Cardiac septum (tissue), 1 donor: ENCODE data around the gene DHCR24. TPM values are rescaled to one million over a fixed set of nuclear protein-coding genes. Genes with fewer than 3 reads are reported as not detected.
"Not testable (repeated sequence)": the region's sequence is repeated elsewhere in the genome, so short reads cannot be mapped to it uniquely, and the experiment has no call there.

ENCODE experiments used
- DNase-seq: peaks from one replicate; pipeline ENCODE4 v3.0.0-alpha.2; 2020; ENCODE audit warnings: low spot score
- intact Hi-C: fragments of 100-400 bp; cut with DNase I; formaldehyde crosslinking; loops from one replicate; pipeline ENCODE4 v1.14.0; 2022
- total RNA-seq: library from RNA; stranded (reverse); fragmentation: NEBNext Ultra II Directional; extraction: Animal tissue kit (Norgen Biotek cat#: 25700); gene quantifications from one replicate; pipeline ENCODE4 v1.2.1, GENCODE V29; 2021
- donor health status: DM: no; HTN: no; CAD: no.

DHCR24 gene
- total RNA-seq, 1 donor from 2014 or later, result 40.3 TPM

DNA sequence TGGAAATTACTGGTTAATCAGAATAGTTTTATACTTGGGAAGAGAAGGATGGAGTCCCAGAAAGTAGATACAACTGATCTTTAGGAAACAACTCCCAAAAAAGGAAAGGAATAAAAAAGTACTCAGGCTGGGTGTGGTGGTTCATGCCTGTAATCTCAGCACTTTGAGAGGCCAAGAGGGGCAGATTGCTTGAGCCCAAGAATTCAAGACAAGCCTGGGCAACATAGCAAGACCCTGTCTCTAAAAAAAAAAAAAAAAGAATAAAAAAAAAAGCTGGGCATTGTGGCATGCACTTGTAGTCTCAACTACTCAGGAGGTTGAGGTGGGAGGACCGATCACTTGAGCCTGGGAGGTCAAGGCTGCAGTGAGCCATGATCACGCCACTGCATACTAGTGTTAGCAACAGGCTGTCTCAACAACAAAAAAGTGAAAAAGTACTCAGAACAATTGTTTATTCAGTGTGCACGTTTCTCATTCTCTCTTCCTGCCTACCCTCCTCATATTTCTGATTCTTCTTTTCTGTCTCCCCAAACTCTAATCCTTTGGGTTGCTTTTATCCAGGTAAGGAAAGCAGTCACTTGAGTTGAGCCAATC lies 2.2 kb upstream of the DHCR24 start:
- intact Hi-C loops, result loop anchor here (5.0 kb wide), 1 partner anchor 58 kb away; no protein-coding TSS in a partner anchor
- DNase-seq, result no peak

DNA sequence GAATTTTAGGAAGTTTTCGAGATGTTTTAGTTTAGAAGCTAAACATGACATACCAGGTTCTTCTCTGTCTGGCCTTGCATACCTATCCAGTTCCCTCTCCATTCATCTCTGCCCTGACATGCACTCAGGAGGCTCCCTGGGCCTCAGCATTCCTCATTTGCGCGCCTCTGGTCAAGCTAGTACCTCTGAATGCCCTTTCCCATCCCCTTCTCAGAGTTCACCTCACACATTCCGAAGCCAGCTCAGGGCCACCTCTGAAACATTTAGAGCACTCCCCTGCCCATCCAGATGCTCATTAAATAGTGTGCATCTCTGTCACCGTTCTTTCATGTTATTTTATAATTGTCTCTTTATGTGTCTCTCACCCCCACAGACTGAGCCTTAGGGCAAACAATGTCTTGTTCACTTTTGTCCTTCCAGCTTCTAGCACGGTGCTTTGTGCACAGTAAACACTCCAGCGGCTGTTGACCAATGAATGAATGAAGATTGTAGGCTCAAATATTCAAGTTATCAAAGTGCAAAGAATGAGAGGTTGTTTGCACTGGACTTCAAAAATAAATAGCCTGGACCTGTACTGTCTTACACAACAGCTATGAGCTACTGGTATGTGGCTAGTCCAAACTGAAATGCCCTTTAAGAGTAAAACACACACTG lies 1.2 kb upstream of the DHCR24 start:
- intact Hi-C loops, result loop anchor here (5.0 kb wide), 1 partner anchor 59 kb away; no protein-coding TSS in a partner anchor
- no peak for DNase-seq

DNA sequence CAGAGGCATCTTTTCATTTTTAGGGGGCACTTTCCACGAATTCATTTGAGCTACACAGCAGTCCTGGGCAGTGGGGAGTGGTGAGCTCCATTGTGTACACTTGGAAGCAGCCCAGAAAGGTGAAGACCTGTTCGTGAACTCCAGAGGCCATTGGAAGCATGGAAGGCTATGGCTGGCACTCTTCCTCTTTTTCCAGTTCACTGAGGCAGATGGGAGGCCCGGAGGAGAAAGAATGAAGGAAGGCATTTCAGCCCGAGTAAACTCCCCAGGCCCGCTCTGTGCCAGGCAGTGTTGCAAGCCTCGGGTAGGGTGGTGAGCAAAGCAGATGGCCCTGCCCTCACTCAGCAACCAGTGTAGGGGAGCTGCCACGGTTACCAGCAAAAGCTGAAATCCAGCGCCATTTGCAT lies 673 bp upstream of the DHCR24 start:
- intact Hi-C loops, result loop anchor here (5.0 kb wide), 1 partner anchor 60 kb away; no protein-coding TSS in a partner anchor
- DNase-seq, result no peak

DNA sequence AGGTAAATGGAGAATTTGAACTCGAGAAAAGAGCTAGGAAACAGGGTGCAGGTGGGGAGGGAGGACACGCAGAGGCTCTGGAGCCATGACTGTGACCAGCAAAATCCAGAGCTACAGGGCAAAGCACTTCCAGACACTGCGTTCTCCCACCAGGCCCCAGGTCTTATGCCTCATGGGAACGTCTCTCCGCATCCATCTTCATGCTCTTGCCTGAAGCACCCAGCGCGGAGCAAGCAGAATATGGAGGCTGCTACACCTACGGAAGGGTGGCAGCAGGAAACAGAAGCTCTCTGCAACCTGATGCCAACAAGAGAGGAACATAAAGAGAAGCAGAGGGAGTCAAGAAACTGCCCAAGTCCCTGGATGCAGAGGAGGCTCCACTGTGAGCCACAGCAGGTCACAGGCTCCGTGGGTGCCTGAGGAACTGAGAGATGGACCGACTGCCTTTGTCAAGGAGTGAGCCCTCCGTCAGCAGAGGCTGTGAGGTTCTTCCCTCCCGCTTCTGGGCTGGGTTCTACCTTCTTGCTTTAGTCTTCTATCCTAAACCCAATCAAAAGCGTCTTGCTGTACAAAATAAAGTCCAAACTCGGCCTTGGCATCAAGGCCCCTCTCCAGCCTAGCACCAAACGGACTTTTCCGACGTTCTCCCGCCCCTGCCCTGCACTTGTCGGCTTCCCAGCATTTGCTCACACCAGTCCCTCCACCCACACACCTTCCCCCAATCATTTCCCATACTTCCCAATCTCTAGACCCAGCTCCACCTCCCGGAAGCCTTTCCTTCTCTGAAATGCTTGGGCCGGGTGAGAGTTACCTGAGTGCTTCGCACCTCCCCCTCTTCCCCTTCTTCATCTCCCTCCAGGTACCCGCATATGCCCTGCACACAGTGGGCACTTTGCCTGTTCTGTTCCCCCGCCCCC lies 930 bp downstream of the DHCR24 start:
- DNase-seq, result no peak
- intact Hi-C loops, result loop anchor here (5.0 kb wide), 1 partner anchor 61 kb away; no protein-coding TSS in a partner anchor

DNA sequence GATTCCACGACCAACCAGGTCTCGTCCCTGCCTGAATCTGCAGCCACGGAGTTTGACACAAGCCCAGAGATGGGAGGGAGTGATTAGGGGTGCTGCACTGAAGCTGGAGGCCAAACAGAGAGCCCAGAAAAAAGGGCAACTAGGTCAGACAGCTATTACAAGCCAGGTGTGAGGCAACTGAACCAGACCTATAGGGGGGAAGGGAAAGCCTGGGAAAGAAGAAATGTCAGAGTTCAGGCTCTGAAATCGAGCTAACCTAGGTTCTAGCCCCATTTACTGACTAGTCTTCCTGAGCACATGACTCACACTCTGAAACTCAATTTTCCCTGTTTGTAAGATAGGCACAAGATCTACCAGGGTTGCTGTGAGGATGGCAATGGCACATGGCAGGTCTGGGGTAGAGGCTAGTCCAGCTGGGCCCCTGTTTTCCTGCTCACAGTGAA lies 1.7 kb downstream of the DHCR24 start:
- intact Hi-C loops, result loop anchor here (5.0 kb wide), 1 partner anchor 62 kb away; no protein-coding TSS in a partner anchor
- DNase-seq, result no peak

DNA sequence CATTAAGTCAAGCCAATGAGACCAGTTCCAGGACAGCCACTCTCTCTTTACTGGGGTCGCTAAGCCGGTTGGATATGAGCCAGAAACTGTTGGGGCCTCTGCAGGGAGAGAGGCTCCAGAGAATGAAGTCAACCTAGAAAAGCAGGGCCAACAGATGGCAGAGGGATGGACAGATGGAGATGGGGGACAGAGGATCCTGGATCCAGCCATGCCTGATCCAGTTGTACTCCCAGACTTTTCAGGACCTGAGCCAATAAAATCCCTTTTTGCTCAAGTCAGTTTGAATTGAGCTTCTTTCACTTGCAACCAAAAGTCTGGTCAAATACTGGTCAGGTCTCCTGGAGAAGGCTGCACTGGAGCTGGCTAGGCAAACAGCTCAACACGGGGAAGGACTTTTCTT lies 2.2 kb downstream of the DHCR24 start:
- intact Hi-C loops, result loop anchor here (5.0 kb wide), 1 partner anchor 63 kb away; no protein-coding TSS in a partner anchor

DNA sequence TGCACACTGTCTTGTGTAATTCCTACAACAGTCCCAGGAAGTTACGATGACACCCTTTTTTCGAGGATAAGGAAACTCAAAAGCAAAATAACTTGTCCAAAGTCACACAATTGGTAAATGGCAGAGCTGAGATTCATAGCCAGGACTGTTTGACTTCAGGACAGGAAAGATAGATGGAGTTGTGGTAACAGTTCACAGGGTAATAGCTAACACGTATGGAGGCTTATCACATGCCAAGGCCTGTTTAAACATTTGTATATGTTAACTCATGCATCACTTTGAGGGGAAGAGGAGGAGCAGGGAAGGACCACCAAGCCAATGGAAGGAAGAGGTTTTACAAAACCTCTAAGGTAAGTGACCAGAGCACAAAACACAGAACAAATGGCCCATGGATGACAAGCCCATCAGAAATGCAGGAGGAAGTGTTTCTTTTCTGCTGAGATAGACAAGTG lies 2.8 kb downstream of the DHCR24 start:
- intact Hi-C loops, result no loop called here
- no peak for DNase-seq

More for the DNA sequence above, 2.2 kb downstream of the DHCR24 start:
- DNase-seq, result no peak

DNA sequence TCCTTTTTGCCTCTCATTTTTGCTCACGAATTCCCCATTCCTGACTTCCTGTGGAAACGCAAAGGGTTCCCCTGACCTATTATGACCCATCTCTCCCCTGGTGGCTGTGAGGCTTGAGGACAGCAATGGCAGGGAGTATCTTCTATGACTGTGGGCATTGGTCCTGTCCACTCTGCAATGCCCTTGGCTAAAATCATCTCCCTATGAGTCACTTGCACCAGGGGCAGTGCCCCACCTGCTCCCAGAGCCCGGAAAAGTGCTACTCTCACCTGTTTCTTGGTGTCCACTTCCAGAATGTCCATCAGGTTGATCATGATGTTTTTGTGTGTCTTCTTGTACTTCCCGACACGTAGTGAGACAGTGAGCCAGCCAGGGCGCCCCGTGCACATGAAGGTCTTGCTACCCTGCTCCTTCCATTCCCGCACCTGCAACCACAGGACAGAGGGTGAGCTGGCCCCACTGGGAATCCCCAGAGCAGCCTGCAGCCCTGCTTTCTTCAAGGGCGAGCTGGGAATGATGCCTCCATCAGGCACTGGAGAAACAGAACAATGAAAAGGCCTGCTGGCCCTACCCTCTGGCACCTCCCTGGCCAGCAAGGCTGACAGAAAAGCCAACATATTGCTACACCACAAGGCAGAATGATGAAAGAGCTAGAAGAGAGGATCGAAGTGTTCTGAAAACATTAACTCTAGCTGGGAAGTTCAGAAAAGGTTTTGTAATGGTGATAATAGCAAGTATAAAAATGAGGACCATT lies 3.5 kb downstream of the DHCR24 start:
- DNase-seq, result no peak
- intact Hi-C loops, result no loop called here

DNA sequence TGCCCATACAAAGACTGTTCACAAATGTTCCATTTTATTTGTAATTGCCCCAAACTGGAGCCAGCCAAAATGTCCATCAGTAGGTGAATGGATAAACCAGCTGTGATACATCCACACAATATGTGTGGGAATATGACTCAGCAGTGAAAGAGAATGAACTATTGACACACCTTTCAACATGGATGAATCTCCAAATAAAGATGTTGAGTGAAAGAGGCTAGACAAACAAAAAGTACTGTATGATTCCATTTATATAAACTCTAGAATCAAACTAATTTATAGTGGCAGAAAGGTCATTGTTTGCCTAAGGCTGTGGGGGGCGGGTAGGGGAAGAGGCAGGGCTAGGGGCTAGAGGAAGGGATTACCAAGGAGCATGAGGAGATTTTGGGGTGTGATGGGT lies 4.5 kb downstream of the DHCR24 start:
- intact Hi-C loops, result no loop called here
- DNase-seq, result no peak

DNA sequence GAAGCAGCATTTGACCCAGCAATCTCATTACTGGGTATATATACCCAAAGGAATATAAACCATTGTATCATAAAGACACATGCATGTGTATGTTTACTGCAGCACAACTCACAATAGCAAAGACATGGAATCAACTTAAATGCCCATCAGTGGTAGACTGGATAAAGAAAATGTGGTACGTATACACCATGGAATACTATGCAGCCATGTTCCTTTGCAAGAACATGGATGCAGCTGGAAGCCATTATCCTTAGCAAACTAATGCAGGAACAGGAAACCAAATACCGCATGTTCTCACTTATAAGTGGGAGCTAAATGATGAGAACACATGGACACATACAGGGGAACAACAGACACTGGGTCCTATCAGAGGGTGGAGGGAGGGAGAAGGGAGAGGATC lies 5.4 kb downstream of the DHCR24 start:
- intact Hi-C loops, result not testable (repeated sequence)

DNA sequence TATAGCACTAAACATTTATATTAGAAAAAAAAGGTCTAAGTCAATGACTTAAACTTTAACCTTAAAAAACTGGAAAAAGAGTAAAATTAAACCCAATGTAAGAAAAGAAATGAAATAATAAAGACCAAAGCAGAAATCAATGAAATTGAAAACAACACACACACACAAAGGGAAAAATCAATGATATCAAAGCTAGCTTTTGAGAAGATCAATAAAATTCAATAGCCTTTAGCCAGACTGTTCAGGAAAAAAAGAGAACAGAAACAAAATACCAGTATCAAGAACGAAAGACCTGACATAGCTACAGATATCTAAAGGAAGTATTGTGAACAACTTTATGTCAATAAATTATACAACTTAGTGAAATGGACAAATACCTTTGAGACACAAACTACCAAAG lies 7.1 kb downstream of the DHCR24 start:
- intact Hi-C loops, result no loop called here
- DNase-seq, result no peak

More for the DNA sequence above, 5.4 kb downstream of the DHCR24 start:
- DNase-seq, result not testable (repeated sequence)

DNA sequence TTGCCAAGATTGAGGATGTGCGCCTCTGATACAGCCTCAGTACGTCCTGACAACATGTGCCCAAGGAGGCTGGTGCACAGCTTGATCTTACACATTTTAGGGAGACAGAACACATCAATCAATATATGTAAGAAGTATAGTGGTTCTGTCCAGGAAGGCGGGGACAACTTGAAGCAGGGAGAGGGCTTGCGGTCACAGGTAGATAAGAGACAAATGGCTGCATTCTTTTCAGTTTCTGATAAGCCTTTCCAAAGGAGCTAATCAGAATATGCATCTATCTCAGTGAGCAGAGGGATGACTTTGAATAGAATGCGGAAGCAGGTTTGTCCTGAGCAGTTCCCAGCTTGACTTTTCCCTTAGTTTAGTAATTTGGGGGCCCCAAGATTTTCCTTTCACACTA lies 10.2 kb downstream of the DHCR24 start:
- no peak for DNase-seq
- intact Hi-C loops, result no loop called here

DNA sequence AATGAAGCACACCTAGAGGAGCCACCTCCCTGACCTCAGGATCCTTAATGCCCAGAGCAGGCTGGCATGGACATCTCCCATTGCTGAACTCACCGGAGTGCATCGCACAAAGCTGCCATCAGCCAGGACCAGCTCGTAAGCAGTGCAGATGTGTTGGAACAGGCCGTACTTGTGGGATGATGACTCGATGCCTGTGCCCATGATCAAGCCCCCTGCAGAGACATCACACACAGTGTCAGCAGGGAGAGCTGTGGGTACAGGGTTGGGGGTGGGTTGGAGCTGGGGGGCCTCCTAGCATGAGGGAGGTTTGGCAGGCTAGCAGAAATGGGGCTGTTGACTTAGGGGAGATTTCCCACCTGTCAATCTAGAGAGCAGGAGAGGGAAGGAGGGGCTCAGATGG lies 12.0 kb downstream of the DHCR24 start:
- intact Hi-C loops, result no loop called here
- DNase-seq, result no peak

DNA sequence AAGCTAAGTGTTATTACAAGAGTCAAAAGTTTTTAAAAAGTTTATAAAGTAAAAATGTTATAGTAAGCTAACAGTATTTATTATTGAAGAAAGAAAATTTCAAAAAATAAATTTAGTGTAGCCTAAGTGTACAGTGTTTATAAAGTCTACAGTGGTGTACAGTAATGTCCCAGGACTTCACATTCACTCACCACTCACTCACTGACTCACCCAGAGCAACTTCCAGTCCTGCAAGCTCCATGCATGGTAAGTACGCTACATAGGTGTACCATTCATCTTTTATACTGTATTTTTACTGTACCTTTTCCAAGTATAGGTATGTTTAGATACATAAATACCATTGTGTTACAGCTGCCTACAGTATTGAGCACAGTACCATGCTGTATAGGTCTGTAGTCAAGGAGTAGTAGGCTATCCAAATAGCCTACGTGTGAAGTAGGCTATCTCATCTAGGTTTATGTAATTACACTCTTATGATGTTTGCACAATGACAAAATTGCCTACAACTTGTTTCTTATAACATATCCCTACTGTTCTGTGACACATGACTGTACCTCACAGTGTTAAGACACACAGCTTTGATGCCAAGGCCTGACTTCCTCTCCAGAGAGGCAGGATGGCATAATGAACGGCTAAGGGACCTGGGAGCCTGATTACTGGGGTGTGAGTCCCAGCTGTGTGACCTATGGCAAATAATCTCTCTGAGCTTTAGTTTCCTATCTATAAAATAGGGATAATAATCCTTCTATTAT lies 12.7 kb downstream of the DHCR24 start:
- intact Hi-C loops, result no loop called here
- DNase-seq, result no peak

DNA sequence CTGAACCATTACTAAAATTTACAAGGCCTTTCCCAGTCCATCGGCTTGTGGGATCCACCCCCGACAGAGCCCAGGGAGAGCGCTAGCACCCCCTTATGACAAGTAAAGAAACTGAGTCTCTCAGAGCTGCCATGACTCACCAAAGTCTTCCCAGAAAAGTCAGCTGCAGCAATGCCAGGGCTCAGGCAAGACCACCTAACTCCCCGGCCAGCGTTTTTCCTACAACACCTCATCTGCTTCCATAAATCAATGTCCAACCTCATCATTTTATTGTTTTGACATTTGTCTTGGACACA lies 15.0 kb downstream of the DHCR24 start:
- intact Hi-C loops, result no loop called here

DNA sequence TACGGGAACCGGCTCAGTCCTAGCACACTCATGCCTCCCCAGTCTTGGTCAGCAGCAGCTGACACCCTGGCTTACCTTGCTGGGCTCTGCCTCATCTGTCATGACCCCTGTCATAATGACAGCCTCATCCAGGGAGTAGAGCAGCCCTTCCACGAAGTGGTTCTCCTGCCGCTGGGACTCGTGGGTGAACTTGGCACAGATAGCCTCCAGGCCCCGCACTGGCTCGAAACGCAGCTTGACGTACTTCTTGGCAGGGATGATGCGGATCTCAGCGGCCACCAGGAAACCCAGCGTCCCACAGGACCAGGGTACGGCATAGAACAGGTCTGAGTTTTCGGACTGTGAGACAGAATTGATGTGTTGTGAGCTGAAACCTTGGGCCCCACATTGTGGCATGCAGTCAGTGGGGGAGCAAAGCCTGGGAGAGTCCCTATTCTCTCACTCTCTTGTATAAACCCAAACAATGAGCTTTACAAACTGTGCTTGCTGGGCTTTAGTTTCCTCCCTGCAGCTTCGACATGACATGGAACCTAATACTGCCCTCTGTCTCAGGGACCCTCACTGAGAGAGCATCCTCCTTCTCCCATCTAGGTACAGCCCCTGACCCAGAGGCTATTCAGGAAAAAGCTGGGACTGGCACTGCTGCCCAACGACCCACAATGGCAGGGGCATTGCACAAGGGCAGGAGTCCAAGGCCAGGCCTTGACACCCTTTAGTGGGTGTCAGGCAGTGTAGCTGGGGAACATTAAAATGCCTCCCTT lies 15.5 kb downstream of the DHCR24 start:
- intact Hi-C loops, result no loop called here
- DNase-seq, result no peak

More for the DNA sequence above, 15.0 kb downstream of the DHCR24 start:
- DNase-seq, result no peak

DNA sequence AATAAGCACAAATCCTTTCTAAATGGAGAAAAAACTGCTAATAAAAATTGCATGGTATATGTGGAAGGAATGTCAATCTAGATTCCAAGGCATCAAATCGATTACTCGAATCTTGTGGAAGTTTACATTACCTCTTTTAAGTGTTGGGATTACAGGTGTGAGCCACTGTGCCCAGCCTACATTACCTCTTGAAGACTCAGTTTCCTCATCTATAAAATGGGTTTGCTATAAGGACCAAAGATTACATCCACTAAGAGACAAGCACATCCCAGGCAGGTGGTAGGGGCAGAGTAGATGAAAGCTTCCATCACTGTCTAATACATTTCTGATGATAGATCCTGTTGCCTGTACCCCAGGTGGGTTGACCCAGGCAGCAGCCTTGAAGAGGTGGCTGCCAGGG lies 16.1 kb downstream of the DHCR24 start:
- intact Hi-C loops, result no loop called here
- no peak for DNase-seq

DNA sequence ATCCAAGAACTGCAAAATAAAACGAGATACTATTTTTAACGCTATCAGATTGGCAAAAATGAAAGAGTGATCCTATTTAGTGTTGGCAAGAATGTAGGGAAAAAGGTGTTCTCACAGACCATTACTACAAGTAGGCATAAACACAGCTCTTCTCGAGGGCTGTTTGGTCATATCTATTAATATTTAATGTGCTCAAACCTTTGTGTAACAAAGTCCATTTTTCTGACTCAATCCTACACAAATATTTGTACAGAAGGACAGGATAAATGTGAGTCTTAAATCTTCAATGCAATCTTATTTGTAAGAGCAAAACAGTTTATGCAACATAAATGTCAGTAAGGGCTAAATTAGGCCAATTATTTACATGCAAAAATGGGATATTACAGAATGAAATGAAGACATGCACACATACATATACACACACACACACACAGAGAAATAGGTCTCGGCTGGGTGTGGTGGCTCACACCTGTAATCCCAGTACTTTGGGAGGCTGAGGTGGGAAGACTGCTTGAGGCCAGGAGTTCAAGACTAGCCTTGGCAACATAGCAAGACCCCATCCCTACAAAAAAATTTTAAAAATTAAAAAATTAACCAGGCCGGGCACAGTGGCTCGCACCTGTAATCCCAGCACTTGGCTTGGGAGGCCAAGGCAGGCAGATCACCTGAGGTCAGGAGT lies 17.7 kb downstream of the DHCR24 start:
- intact Hi-C loops, result no loop called here
- DNase-seq, result no peak
